Adrenal gland (tissue), 5 donors: ENCODE data around the gene TEX2.

Experiments
- POLR2A ChIP-seq, 2 donors: fragments of 450-650 bp; IDR thresholded peaks; one replicate each; pipeline ENCODE4 v1.6.1; 2017; ENCODE audit warnings: antibody characterized with exemption in 2 of 2, mild to moderate bottlenecking in 2 of 2, moderate library complexity in 1 of 2
- TF ChIP-seq, protein P1 (sequence below), 6 experiments: fragments of 450-650 bp in 4 of 6; fragments of 200-600 bp in 2 of 6; sonication (generic) in 1 of 6; IDR thresholded peaks; 1 replicate in 5 of 6; 2 replicates in 1 of 6; pipeline versions ENCODE4 v1.5.1 to v1.8.0; 2016 to 2021; ENCODE audit warnings: antibody characterized with exemption in 6 of 6, mild to moderate bottlenecking in 2 of 6, moderate library complexity in 1 of 6
- donor health status: DM: no; HTN: no; CAD: no.

DNA sequence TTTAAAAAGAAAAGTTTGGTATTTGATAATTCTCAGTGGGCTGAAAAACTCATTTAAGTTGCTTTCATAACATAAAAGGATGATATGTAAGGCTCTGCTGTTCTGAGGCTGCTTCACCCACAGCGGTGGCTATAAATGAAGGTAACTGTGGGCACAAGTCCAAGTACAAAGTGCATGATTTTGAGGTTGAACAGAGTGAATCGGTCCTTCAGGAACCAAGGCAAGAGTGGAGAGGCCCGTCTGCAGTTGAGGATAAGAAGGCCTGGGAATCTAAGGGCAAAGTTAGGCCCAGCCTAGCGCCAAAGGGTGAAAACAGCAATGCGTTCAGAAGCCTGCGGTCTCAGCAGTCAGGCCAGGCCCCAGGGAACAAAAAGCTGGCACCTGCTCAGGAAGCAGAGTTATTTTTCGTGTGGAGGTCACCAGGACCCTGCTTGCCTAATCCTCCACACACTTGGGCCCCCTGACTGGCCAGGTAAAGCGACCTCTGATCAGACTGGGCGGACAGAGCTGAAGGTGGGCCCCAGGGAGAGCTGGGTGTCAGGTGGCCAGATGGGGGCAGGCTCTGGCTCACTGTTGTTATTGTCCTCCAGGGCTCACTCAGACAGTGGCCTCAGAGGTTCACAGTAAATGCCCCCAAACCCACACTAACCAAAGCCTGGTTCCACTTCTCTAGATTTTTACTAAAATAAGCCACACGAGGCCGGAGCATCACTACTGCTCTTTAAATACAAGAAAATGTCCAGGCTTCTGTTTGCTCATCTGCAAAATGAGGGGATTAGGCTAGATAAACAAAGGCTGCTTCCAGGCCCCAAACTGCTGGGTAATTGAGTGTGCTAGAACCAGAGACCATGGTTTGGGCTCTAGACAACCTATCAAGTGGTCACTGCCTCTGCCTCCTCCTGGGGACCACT lies 46.5 kb downstream of the TEX2 start:
- TF ChIP-seq POLR2A (IDR thresholded peaks at IDR 0.05), result no peak
- TF ChIP-seq, protein P1, sequence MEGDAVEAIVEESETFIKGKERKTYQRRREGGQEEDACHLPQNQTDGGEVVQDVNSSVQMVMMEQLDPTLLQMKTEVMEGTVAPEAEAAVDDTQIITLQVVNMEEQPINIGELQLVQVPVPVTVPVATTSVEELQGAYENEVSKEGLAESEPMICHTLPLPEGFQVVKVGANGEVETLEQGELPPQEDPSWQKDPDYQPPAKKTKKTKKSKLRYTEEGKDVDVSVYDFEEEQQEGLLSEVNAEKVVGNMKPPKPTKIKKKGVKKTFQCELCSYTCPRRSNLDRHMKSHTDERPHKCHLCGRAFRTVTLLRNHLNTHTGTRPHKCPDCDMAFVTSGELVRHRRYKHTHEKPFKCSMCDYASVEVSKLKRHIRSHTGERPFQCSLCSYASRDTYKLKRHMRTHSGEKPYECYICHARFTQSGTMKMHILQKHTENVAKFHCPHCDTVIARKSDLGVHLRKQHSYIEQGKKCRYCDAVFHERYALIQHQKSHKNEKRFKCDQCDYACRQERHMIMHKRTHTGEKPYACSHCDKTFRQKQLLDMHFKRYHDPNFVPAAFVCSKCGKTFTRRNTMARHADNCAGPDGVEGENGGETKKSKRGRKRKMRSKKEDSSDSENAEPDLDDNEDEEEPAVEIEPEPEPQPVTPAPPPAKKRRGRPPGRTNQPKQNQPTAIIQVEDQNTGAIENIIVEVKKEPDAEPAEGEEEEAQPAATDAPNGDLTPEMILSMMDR (IDR thresholded peaks at IDR 0.05), result no peak
